DOHH2 (cell line): ENCODE data around the gene TXLNG.

Experiments
- H3F3A ChIP-seq: fragments of 200-600 bp; sonication (generic), shearing (Covaris generic); 2 replicates; pipeline ENCODE4 v1.6.0; 2016; ENCODE audit warnings: antibody characterized with exemption, mild to moderate bottlenecking; ENCODE audit not compliant: control insufficient read depth, insufficient read depth
- H3K27ac ChIP-seq: fragments of 200-600 bp; sonication (generic); 2 replicates; pipeline ENCODE4 v1.5.1; 2014; ENCODE audit warnings: low read depth, mild to moderate bottlenecking, low read length, moderate library complexity
- H3K27me3 ChIP-seq: fragments of 200-600 bp; sonication (generic); 2 replicates; pipeline ENCODE4 v1.6.1; 2014; ENCODE audit warnings: mild to moderate bottlenecking, low read length, mixed read lengths; ENCODE audit not compliant: control insufficient read depth
- H3K36me3 ChIP-seq: fragments of 200-600 bp; sonication (generic); 2 replicates; pipeline ENCODE4 v1.6.1; 2014; ENCODE audit warnings: mild to moderate bottlenecking, low read length, moderate library complexity, mixed read lengths; ENCODE audit not compliant: control insufficient read depth
- H3K4me1 ChIP-seq: fragments of 200-600 bp; sonication (generic); 2 replicates; pipeline ENCODE4 v1.6.1; 2014; ENCODE audit warnings: mild to moderate bottlenecking, low read length, mixed read lengths; ENCODE audit not compliant: control insufficient read depth
- H3K4me2 ChIP-seq: fragments of 200-600 bp; sonication (generic); 2 replicates; pipeline ENCODE4 v1.6.0; 2014; ENCODE audit warnings: mild to moderate bottlenecking, low read length, moderate library complexity
- H3K4me3 ChIP-seq: fragments of 200-600 bp; sonication (generic); 2 replicates; pipeline ENCODE4 v1.5.1; 2014; ENCODE audit warnings: mild to moderate bottlenecking, low read length, mixed read lengths
- H3K79me2 ChIP-seq: fragments of 200-600 bp; sonication (generic); 2 replicates; pipeline ENCODE4 v1.6.1; 2014; ENCODE audit warnings: mild to moderate bottlenecking, low read length, mixed read lengths; ENCODE audit not compliant: control insufficient read depth
- H3K9me2 ChIP-seq: fragments of 200-600 bp; sonication (generic); replicated peaks from 2 replicates; pipeline ENCODE4 v1.6.1; 2014; ENCODE audit warnings: mild to moderate bottlenecking, low read length, mixed read lengths; ENCODE audit not compliant: control insufficient read depth
- H3K9me3 ChIP-seq: fragments of 200-600 bp; sonication (generic); 2 replicates; pipeline ENCODE4 v1.6.1; 2014; ENCODE audit warnings: antibody characterized with exemption, low read length, mixed read lengths; ENCODE audit not compliant: control insufficient read depth, insufficient read depth
- H4K20me1 ChIP-seq: fragments of 200-600 bp; sonication (generic); 2 replicates; pipeline ENCODE4 v1.6.0; 2014; ENCODE audit warnings: low read depth, mild to moderate bottlenecking, antibody characterized with exemption, low read length, moderate library complexity; ENCODE audit not compliant: control insufficient read depth, insufficient read depth
- EZH2phosphoT487 ChIP-seq: fragments of 200-600 bp; sonication (generic); IDR thresholded peaks from 2 replicates; pipeline ENCODE4 v1.6.1; 2017; ENCODE audit warnings: borderline replicate concordance, mild to moderate bottlenecking, antibody characterized with exemption, low read length, moderate library complexity, mixed read lengths
- TF ChIP-seq, protein P1 (sequence below): fragments of 200-600 bp; sonication (generic); IDR thresholded peaks from one replicate; pipeline ENCODE4 v1.5.1; 2014; ENCODE audit warnings: antibody characterized with exemption, mild to moderate bottlenecking, low read depth, low read length; ENCODE audit not compliant: poor library complexity, severe bottlenecking

The TXLNG gene

DNA sequence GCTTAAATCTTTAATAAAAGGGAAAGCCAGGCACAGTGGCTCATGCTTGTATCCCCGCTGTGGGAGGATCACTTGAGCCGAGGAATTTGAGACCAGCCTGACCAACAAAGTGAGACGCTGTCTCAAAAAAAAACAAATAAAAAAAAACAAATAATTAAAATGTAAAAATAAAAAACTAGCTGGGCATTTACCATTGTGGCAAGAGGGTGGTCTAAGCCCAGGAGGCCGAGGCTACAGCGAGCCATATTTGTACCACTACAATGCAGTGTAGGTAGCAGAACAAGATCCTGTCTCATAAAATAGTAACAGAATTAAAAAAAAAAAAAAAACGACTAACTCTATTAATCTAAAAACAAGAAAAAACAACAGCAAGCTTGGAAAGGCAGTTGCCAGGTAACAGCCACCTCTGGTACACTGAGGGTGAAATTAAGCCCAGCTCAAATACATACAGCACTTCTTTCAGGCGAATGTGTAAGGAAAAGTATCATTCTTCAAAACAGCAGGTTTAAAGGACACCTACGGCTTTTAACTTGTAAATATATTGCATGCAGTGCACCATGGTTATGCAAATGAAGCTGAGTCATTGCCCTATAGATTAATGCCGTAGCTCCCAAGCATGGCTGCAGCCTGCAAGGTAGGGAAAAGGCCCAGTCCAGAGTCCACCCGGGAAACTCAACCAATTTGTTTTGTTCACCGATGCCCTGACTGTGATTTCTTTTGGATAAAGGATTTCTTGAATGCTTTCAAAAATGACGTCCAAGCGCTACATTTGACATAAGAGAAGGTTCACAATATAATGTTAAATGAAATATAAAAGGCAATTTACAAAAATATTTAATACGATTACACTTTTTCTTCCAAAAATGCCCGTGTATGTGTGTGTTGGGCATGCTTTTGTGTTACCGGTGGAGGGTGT lies 14.5 kb upstream of the TXLNG start:
- Histone ChIP-seq H3K4me1 (peaks cover 3% of the 10 kb centered on the region), H3K27ac (no peak overlapping the region), H3K27me3 (no peaks in the 10 kb centered on the region), H3F3A (no peaks in the 10 kb centered on the region), H3K4me3 (no peak overlapping the region), H3K79me2 (no peaks in the 10 kb centered on the region), H3K9me3 (no peaks in the 10 kb centered on the region), H3K36me3 (no peaks in the 10 kb centered on the region), H3K4me2 (no peak overlapping the region), H4K20me1 (no peaks in the 10 kb centered on the region), H3K9me2 (no peaks in the 10 kb centered on the region)
- TF ChIP-seq, protein P1, sequence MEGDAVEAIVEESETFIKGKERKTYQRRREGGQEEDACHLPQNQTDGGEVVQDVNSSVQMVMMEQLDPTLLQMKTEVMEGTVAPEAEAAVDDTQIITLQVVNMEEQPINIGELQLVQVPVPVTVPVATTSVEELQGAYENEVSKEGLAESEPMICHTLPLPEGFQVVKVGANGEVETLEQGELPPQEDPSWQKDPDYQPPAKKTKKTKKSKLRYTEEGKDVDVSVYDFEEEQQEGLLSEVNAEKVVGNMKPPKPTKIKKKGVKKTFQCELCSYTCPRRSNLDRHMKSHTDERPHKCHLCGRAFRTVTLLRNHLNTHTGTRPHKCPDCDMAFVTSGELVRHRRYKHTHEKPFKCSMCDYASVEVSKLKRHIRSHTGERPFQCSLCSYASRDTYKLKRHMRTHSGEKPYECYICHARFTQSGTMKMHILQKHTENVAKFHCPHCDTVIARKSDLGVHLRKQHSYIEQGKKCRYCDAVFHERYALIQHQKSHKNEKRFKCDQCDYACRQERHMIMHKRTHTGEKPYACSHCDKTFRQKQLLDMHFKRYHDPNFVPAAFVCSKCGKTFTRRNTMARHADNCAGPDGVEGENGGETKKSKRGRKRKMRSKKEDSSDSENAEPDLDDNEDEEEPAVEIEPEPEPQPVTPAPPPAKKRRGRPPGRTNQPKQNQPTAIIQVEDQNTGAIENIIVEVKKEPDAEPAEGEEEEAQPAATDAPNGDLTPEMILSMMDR, result no peak
- TF ChIP-seq EZH2phosphoT487, result no peak

DNA sequence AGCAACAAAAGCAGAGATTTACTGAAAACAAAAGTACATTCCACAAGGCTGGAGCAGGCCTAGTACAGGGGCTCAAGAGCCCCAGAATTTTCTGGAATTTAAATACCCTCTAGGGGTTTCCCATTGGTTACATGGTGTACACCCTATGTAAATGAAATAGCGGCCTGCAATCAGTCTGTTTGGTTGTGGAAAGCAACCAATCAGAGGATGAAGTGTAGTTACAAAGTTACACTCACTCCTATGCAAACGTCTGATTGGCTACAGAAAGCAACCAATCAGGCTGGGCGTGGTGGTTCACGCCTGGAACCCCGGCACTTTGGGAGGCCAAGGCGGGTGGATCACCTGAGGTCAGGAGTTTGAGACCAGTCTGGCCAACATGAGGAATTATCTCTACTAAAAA lies 13.8 kb upstream of the TXLNG start:
- H3K9me3 ChIP-seq, result no peaks in the 10 kb centered on the region
- H3K4me1 ChIP-seq, result peaks cover 3% of the 10 kb centered on the region
- TF ChIP-seq EZH2phosphoT487, result no peak
- TF ChIP-seq, protein P1, result no peak
- H3F3A ChIP-seq, result no peaks in the 10 kb centered on the region
- no peaks in the 10 kb centered on the region for H3K27me3 ChIP-seq
- H3K36me3 ChIP-seq, result no peaks in the 10 kb centered on the region
- H3K4me2 ChIP-seq, result no peak overlapping the region
- H3K9me2 ChIP-seq, result no peaks in the 10 kb centered on the region
- H3K79me2 ChIP-seq, result no peaks in the 10 kb centered on the region
- no peak overlapping the region for H3K4me3 ChIP-seq
- H3K27ac ChIP-seq, result no peak overlapping the region
- no peaks in the 10 kb centered on the region for H4K20me1 ChIP-seq

DNA sequence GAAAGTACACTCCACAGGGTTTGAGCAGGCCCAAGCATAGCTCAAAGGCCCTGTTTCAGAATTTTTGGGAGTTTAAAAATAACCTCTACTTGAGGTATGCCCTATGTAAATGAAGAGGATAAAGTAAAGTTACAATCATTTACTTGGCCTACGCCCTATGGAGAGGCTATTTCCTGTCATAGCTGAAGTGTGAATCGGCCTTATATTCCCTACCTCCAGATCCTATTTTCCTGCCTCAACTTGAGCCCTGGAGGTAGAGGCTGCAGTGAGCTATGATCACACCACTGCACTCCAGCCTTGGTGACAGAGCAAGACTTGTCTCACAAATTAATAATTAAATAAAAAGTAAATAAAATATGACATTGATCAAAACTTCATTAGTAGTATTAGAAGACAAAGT lies 11.5 kb upstream of the TXLNG start:
- Histone ChIP-seq H3K9me2 (no peaks in the 10 kb centered on the region), H3K4me3 (no peak overlapping the region), H3K36me3 (no peaks in the 10 kb centered on the region), H4K20me1 (no peaks in the 10 kb centered on the region), H3K79me2 (no peaks in the 10 kb centered on the region), H3K4me2 (no peak overlapping the region), H3K4me1 (peaks cover 3% of the 10 kb centered on the region), H3K27me3 (no peaks in the 10 kb centered on the region), H3F3A (no peaks in the 10 kb centered on the region), H3K27ac (no peak overlapping the region), H3K9me3 (no peaks in the 10 kb centered on the region)
- TF ChIP-seq EZH2phosphoT487, result no peak
- TF ChIP-seq, protein P1, result no peak
